GM12878 (cell line): ENCODE measurements around the gene PROX2. TPM values are rescaled to one million over a fixed set of nuclear protein-coding genes. Genes with fewer than 3 reads are reported as not detected.

Experiments
- ESRRA ChIP-seq: IDR thresholded peaks from 2 replicates; pipeline ENCODE4 v1.6.1; 2012; ENCODE audit warnings: mild to moderate bottlenecking, low read length, improper control_type of control experiment
- LARP7 ChIP-seq: fragments of 450-650 bp; IDR thresholded peaks from 2 replicates; pipeline ENCODE4 v1.6.1; 2017; ENCODE audit warnings: mild to moderate bottlenecking
- MXI1 ChIP-seq: fragments of 150-350 bp; IDR thresholded peaks from 2 replicates; pipeline ENCODE4 v1.6.1; 2011; ENCODE audit warnings: low read depth, mild to moderate bottlenecking, inconsistent platforms, low read length, improper control_type of control experiment
- NFIC ChIP-seq: IDR thresholded peaks from 2 replicates; pipeline ENCODE4 v1.6.1; 2012; ENCODE audit warnings: low read depth, mild to moderate bottlenecking, inconsistent platforms, low read length, moderate library complexity
- PAX8 ChIP-seq: fragments of 450-650 bp; IDR thresholded peaks from 2 replicates; pipeline ENCODE4 v1.6.1; 2017; ENCODE audit warnings: mild to moderate bottlenecking, moderate library complexity
- RAD51 ChIP-seq: fragments of 450-650 bp; IDR thresholded peaks from 2 replicates; pipeline ENCODE4 v1.6.1; 2016; ENCODE audit warnings: moderate library complexity, mild to moderate bottlenecking, inconsistent platforms
- RBBP5 ChIP-seq: fragments of 200-600 bp; sonication (generic); conservative IDR thresholded peaks from 2 replicates; pipeline ENCODE4 v1.6.1; 2016
- REST ChIP-seq: IDR thresholded peaks from 2 replicates; pipeline ENCODE4 v1.6.1; 2012; ENCODE audit warnings: mild to moderate bottlenecking, low read depth, low read length
- SMC3 ChIP-seq: IDR thresholded peaks from 2 replicates; pipeline ENCODE4 v1.6.1; 2011; ENCODE audit warnings: low read length, improper control_type of control experiment, borderline replicate concordance
- STAT1 ChIP-seq: fragments of 450-650 bp; conservative IDR thresholded peaks from 2 replicates; pipeline ENCODE4 v1.6.1; 2014; ENCODE audit warnings: antibody characterized with exemption, mild to moderate bottlenecking
- STAT3 ChIP-seq: IDR thresholded peaks from 2 replicates; pipeline ENCODE4 v1.6.1; 2011; ENCODE audit warnings: low read depth, low read length, improper control_type of control experiment
- TAF1 ChIP-seq: IDR thresholded peaks from 2 replicates; pipeline ENCODE4 v1.6.1; 2011; ENCODE audit warnings: mild to moderate bottlenecking, low read depth, low read length, borderline replicate concordance
- TBL1XR1 ChIP-seq: IDR thresholded peaks from 2 replicates; pipeline ENCODE4 v1.6.1; 2012; ENCODE audit warnings: low read depth, low read length, improper control_type of control experiment
- TCF3 ChIP-seq: IDR thresholded peaks from 2 replicates; pipeline ENCODE4 v1.6.1; 2012; ENCODE audit warnings: low read depth, mild to moderate bottlenecking, low read length, borderline replicate concordance; ENCODE audit not compliant: insufficient read depth
- WRNIP1 ChIP-seq: IDR thresholded peaks from 2 replicates; pipeline ENCODE4 v1.6.1; 2011; ENCODE audit warnings: low read depth, low read length, improper control_type of control experiment, borderline replicate concordance
- polyA plus RNA-seq, 11 experiments: library from polyadenylated mRNA; depleted of rRNA in 4 of 11; unstranded in 6 of 11; stranded (reverse) in 5 of 11; fragments of >200 nt; fragmentation: Nextera tagmentation in 4 of 11; fragmentation: Illumina TruSeq in 1 of 11; extraction: Ambion mirVana in 4 of 11; extraction: Trizol in 1 of 11; gene quantifications; 1 replicate in 1 of 11; 2 replicates in 10 of 11; pipeline versions ENCODE4 v1.2.1 to v1.2.3, GENCODE V29; 2011 to 2016; ENCODE audit warnings: inconsistent platforms in 2 of 11, missing spikeins in 2 of 11, low read depth in 1 of 11
- total RNA-seq, 4 experiments: library from RNA; depleted of rRNA in 3 of 4; stranded (reverse); fragments of >200 nt in 3 of 4; fragmentation: Illumina TruSeq in 1 of 4; extraction: Trizol in 1 of 4; gene quantifications; 2 replicates each; pipeline versions ENCODE4 v1.2.1 to v1.2.3, GENCODE V29; 2013 to 2021
- TF ChIP-seq, protein P1 (sequence below): IDR thresholded peaks from 2 replicates; pipeline ENCODE4 v1.6.1; 2012; ENCODE audit warnings: low read depth, low read length, improper control_type of control experiment
- TF ChIP-seq, protein P2 (sequence below): fragments of 450-650 bp; IDR thresholded peaks from 2 replicates; pipeline ENCODE4 v1.6.1; 2017; ENCODE audit warnings: antibody characterized with exemption, mild to moderate bottlenecking, moderate library complexity
- TF ChIP-seq, protein P3 (sequence below): IDR thresholded peaks from 2 replicates; pipeline ENCODE4 v1.6.1; 2011; ENCODE audit warnings: mild to moderate bottlenecking, low read depth, low read length, moderate library complexity; ENCODE audit not compliant: insufficient replicate concordance
- TF ChIP-seq, protein P4 (sequence below): IDR thresholded peaks from 2 replicates; pipeline ENCODE4 v1.6.1; 2011; ENCODE audit warnings: borderline replicate concordance, low read depth, mild to moderate bottlenecking, moderate library complexity, low read length; ENCODE audit not compliant: insufficient read depth, poor library complexity, severe bottlenecking

The PROX2 gene
- total and polyA plus RNA-seq, 10 of the 15 experiments (the other 5 are each of a cell fraction or from before 2014, with no cell fraction given): 0.04 to 0.42 (median 0.19) TPM

- TF ChIP-seq SMC3 (no peak), PAX8 (no peak), TBL1XR1 (no peak; the same call in 1 of the 2 replicates), TAF1 (peak; percentile 88; the same call in 1 of the 2 replicates), STAT3 (no peak), STAT1 (0 out of 2 replicates have a peak, but pooled peaks have one; percentile 36), ESRRA (no peak), RAD51 (no peak), REST (no peak), WRNIP1 (no peak), TCF3 (0 out of 2 replicates have a peak, but pooled peaks have one; percentile 32), MXI1 (0 out of 2 replicates have a peak, but pooled peaks have one; percentile 17), RBBP5 (no peak), NFIC (no peak; the same call in 1 of the 2 replicates), LARP7 (peak; percentile 93)
- TF ChIP-seq, protein P1, sequence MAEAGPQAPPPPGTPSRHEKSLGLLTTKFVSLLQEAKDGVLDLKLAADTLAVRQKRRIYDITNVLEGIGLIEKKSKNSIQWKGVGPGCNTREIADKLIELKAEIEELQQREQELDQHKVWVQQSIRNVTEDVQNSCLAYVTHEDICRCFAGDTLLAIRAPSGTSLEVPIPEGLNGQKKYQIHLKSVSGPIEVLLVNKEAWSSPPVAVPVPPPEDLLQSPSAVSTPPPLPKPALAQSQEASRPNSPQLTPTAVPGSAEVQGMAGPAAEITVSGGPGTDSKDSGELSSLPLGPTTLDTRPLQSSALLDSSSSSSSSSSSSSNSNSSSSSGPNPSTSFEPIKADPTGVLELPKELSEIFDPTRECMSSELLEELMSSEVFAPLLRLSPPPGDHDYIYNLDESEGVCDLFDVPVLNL: 0 out of 2 replicates have a peak, but pooled peaks have one; percentile 3
- TF ChIP-seq, protein P2, sequence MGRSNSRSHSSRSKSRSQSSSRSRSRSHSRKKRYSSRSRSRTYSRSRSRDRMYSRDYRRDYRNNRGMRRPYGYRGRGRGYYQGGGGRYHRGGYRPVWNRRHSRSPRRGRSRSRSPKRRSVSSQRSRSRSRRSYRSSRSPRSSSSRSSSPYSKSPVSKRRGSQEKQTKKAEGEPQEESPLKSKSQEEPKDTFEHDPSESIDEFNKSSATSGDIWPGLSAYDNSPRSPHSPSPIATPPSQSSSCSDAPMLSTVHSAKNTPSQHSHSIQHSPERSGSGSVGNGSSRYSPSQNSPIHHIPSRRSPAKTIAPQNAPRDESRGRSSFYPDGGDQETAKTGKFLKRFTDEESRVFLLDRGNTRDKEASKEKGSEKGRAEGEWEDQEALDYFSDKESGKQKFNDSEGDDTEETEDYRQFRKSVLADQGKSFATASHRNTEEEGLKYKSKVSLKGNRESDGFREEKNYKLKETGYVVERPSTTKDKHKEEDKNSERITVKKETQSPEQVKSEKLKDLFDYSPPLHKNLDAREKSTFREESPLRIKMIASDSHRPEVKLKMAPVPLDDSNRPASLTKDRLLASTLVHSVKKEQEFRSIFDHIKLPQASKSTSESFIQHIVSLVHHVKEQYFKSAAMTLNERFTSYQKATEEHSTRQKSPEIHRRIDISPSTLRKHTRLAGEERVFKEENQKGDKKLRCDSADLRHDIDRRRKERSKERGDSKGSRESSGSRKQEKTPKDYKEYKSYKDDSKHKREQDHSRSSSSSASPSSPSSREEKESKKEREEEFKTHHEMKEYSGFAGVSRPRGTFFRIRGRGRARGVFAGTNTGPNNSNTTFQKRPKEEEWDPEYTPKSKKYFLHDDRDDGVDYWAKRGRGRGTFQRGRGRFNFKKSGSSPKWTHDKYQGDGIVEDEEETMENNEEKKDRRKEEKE: peak; percentile 93
- TF ChIP-seq, protein P3, sequence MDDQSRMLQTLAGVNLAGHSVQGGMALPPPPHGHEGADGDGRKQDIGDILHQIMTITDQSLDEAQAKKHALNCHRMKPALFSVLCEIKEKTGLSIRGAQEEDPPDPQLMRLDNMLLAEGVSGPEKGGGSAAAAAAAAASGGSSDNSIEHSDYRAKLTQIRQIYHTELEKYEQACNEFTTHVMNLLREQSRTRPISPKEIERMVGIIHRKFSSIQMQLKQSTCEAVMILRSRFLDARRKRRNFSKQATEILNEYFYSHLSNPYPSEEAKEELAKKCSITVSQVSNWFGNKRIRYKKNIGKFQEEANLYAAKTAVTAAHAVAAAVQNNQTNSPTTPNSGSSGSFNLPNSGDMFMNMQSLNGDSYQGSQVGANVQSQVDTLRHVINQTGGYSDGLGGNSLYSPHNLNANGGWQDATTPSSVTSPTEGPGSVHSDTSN: no peak
- TF ChIP-seq, protein P4, sequence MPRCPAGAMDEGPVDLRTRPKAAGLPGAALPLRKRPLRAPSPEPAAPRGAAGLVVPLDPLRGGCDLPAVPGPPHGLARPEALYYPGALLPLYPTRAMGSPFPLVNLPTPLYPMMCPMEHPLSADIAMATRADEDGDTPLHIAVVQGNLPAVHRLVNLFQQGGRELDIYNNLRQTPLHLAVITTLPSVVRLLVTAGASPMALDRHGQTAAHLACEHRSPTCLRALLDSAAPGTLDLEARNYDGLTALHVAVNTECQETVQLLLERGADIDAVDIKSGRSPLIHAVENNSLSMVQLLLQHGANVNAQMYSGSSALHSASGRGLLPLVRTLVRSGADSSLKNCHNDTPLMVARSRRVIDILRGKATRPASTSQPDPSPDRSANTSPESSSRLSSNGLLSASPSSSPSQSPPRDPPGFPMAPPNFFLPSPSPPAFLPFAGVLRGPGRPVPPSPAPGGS: no peak
Observed at GRCh38 chr14:74881431-74882102, 5.6 kb upstream of the PROX2 start, which contains the start of gene DLST (continued).
